HG02970 (cell line): ENCODE measurements around the gene HAVCR2.
A peak's percentile ranks its signal among the peaks of the same experiment; 100 is the strongest.

Experiments
- ATAC-seq: cut with Tn5 transposase; IDR thresholded peaks from one replicate; pipeline ENCODE4 v1.9.1; 2021; ENCODE audit warnings: mild to moderate bottlenecking, moderate library complexity, moderate number of reproducible peaks; ENCODE audit not compliant: unreplicated experiment, low FRiP score

HAVCR2 gene

GRCh38 chr5:157108976-157109375 is at the start of gene HAVCR2:
TSS of gene HAVCR2 (minus strand) at chr5:157109044. CDS start at chr5:157108983, 61 bp downstream.
- ATAC-seq: peak; percentile 80

GRCh38 chr5:157157293-157157891 is 48.5 kb upstream of the HAVCR2 start:
- no peak for ATAC-seq

GRCh38 chr5:157155297-157155696 is 46.5 kb upstream of the HAVCR2 start:
- ATAC-seq: no peak

GRCh38 chr5:157150995-157151394 is 42.2 kb upstream of the HAVCR2 start:
- ATAC-seq: no peak

GRCh38 chr5:157148734-157149615 is 40.1 kb upstream of the HAVCR2 start:
- ATAC-seq: no peak

- peak; percentile 41 for ATAC-seq
Observed at GRCh38 chr5:157143127-157143971, 34.5 kb upstream of the HAVCR2 start.

- ATAC-seq: peak; percentile 100
Observed at GRCh38 chr5:157142317-157143126, 33.7 kb upstream of the HAVCR2 start, which contains the start of gene MED7. TSS of gene MED7 (minus strand) at chr5:157142865. CDS start at chr5:157139431, 3,434 bp downstream.

GRCh38 chr5:157137691-157138090 is 28.8 kb upstream of the HAVCR2 start:
- ATAC-seq: no peak

- ATAC-seq: no peak
Observed at GRCh38 chr5:157132281-157132612, 23.4 kb upstream of the HAVCR2 start.

GRCh38 chr5:157130925-157131324 is 22.1 kb upstream of the HAVCR2 start:
- ATAC-seq: no peak

- no peak for ATAC-seq
Observed at GRCh38 chr5:157121709-157122108, 12.9 kb upstream of the HAVCR2 start.

GRCh38 chr5:157120102-157120501 is 11.3 kb upstream of the HAVCR2 start:
- ATAC-seq: no peak

GRCh38 chr5:157116483-157116954 is 7.7 kb upstream of the HAVCR2 start:
- no peak for ATAC-seq

GRCh38 chr5:157115502-157115901 is 6.7 kb upstream of the HAVCR2 start:
- ATAC-seq: no peak

- ATAC-seq: no peak
Observed at GRCh38 chr5:157115012-157115411, 6.2 kb upstream of the HAVCR2 start.

- no peak for ATAC-seq
Observed at GRCh38 chr5:157113002-157113401, 4.2 kb upstream of the HAVCR2 start.

GRCh38 chr5:157109744-157110143 is 900 bp upstream of the HAVCR2 start:
- no peak for ATAC-seq

- ATAC-seq: no peak
Observed at GRCh38 chr5:157107508-157107907, 1.3 kb downstream of the HAVCR2 start.

- no peak for ATAC-seq
Observed at GRCh38 chr5:157106630-157107461, 2.0 kb downstream of the HAVCR2 start.
